GM12878 (cell line): Measurements from ENCODE around the gene FBXL5. TPM values are rescaled to one million over a fixed set of nuclear protein-coding genes. Genes with fewer than 3 reads are reported as not detected.

Experiments
- ATAC-seq: fragments of 200-7000 bp; cut with Tn5 transposase; 3 replicates; pipeline ENCODE4 v1.9.1; 2020; ENCODE audit warnings: mild to moderate bottlenecking, moderate library complexity
- BruUV-seq: library from RNA; stranded (reverse); fragments of 400-500 nt; replicated peaks from 2 replicates; lab custom pipeline; 2021; lab: Mats Ljungman, UMichigan
- CTCF ChIA-PET: fragments of 300-600 bp; sonication (Branson Sonifier 250); formaldehyde crosslinking; extraction: SDS; loops from one replicate; lab custom pipeline; 2021; ENCODE audit warnings: inconsistent platforms; lab: Yijun Ruan, JAX
- POLR2A ChIA-PET: fragments of 350-600 bp; formaldehyde crosslinking; extraction: SDS; loops from one replicate; lab custom pipeline; 2021; ENCODE audit warnings: inconsistent platforms; lab: Charles Lee
- RAD21 ChIA-PET: fragments of 300-600 bp; sonication (Branson Sonifier 250); formaldehyde crosslinking; loops from one replicate; lab custom pipeline; 2023; ENCODE audit warnings: antibody characterized with exemption; ENCODE audit not compliant: unreplicated experiment; lab: Charles Lee
- SMC1A ChIA-PET: fragments of 300-600 bp; sonication (Branson Sonifier 250); formaldehyde crosslinking; loops from one replicate; lab custom pipeline; 2023; ENCODE audit not compliant: unreplicated experiment, uncharacterized antibody; lab: Charles Lee
- DNase-seq: peaks from one replicate; pipeline ENCODE4 v3.0.0-alpha.2; 2011; ENCODE audit warnings: low read depth, low spot score
- FAIRE-seq: peaks from 3 replicates; lab custom pipeline; 2011; peaks lifted over from hg19 to GRCh38; lab: Jason Lieb, UNC
- H2AFZ ChIP-seq: 2 replicates; pipeline ENCODE4 v1.6.0; 2011; ENCODE audit warnings: low read depth, low read length, control low read depth; ENCODE audit not compliant: control insufficient read depth
- H3K27ac ChIP-seq: 2 replicates; pipeline ENCODE4 v1.5.1; 2011; ENCODE audit warnings: control low read depth; ENCODE audit not compliant: control insufficient read depth, insufficient read depth
- H3K27me3 ChIP-seq, 2 experiments: replicated peaks in 1 of 2; 2 replicates each; pipeline versions ENCODE4 v1.6.0 to v1.6.1; 2011; ENCODE audit warnings: low read length in 1 of 2; ENCODE audit not compliant: control insufficient read depth in 2 of 2, insufficient read depth in 2 of 2
- H3K36me3 ChIP-seq, 2 experiments: 2 replicates each; pipeline ENCODE4 v1.5.1; 2011; ENCODE audit warnings: low read length in 1 of 2; ENCODE audit not compliant: control insufficient read depth in 2 of 2, insufficient read depth in 2 of 2
- H3K4me1 ChIP-seq: 2 replicates; pipeline ENCODE4 v1.6.1; 2011; ENCODE audit warnings: mild to moderate bottlenecking, low read length, moderate library complexity, mixed read lengths; ENCODE audit not compliant: control insufficient read depth, insufficient read depth
- H3K4me2 ChIP-seq: 2 replicates; pipeline ENCODE4 v1.6.0; 2011; ENCODE audit warnings: control low read depth; ENCODE audit not compliant: control insufficient read depth, insufficient read depth
- H3K4me3 ChIP-seq: fragments of 200-600 bp; sonication (generic); 2 replicates; pipeline ENCODE4 v1.5.1; 2016
- H3K79me2 ChIP-seq: 2 replicates; pipeline ENCODE4 v1.6.0; 2011; ENCODE audit warnings: low read length; ENCODE audit not compliant: control insufficient read depth, insufficient read depth
- H3K9ac ChIP-seq: 2 replicates; pipeline ENCODE4 v1.8.0; 2011; ENCODE audit warnings: low read length, control low read depth, mixed read lengths; ENCODE audit not compliant: control insufficient read depth, insufficient read depth
- H3K9me3 ChIP-seq: replicated peaks from 3 replicates; pipeline ENCODE4 v1.5.1; 2011; ENCODE audit warnings: mild to moderate bottlenecking, low read length; ENCODE audit not compliant: control insufficient read depth, insufficient read depth
- H4K20me1 ChIP-seq: 2 replicates; pipeline ENCODE4 v1.6.0; 2011; ENCODE audit not compliant: control insufficient read depth, insufficient read depth
- BMI1 ChIP-seq: fragments of 450-650 bp; IDR thresholded peaks from 2 replicates; pipeline ENCODE4 v1.6.1; 2016; ENCODE audit warnings: mild to moderate bottlenecking, moderate library complexity, borderline replicate concordance
- BRCA1 ChIP-seq: IDR thresholded peaks from 2 replicates; pipeline ENCODE4 v1.6.1; 2011; ENCODE audit warnings: low read depth, low read length, improper control_type of control experiment
- CBFB ChIP-seq: IDR thresholded peaks from 2 replicates; pipeline ENCODE4 v1.6.1; 2016; ENCODE audit warnings: antibody characterized with exemption, low read depth
- EGR1 ChIP-seq, 2 experiments: IDR thresholded peaks; 1 replicate in 1 of 2; 2 replicates in 1 of 2; pipeline ENCODE4 v1.6.1; 2011 to 2012; ENCODE audit warnings: low read depth in 2 of 2, low read length in 2 of 2, borderline replicate concordance in 1 of 2, mild to moderate bottlenecking in 1 of 2, moderate library complexity in 1 of 2
- EP300 ChIP-seq, 2 experiments: fragments of 150-350 bp in 1 of 2; IDR thresholded peaks; 2 replicates each; pipeline ENCODE4 v1.6.1; 2011 to 2012; ENCODE audit warnings: low read depth in 2 of 2, low read length in 2 of 2, borderline replicate concordance in 1 of 2, improper control_type of control experiment in 1 of 2, inconsistent platforms in 1 of 2; ENCODE audit not compliant: control insufficient read depth in 1 of 2
- MXI1 ChIP-seq: fragments of 150-350 bp; IDR thresholded peaks from 2 replicates; pipeline ENCODE4 v1.6.1; 2011; ENCODE audit warnings: low read depth, mild to moderate bottlenecking, inconsistent platforms, low read length, improper control_type of control experiment
- RAD51 ChIP-seq: fragments of 450-650 bp; IDR thresholded peaks from 2 replicates; pipeline ENCODE4 v1.6.1; 2016; ENCODE audit warnings: moderate library complexity, mild to moderate bottlenecking, inconsistent platforms
- SIN3A ChIP-seq: IDR thresholded peaks from 2 replicates; pipeline ENCODE4 v1.6.1; 2012; ENCODE audit warnings: low read depth, low read length, improper control_type of control experiment
- ZNF217 ChIP-seq: fragments of 450-650 bp; IDR thresholded peaks from 2 replicates; pipeline ENCODE4 v1.6.1; 2017; ENCODE audit warnings: antibody characterized with exemption, mild to moderate bottlenecking
- WGBS: methylation state at CpG from one replicate; pipeline ENCODE4 v1.1.6; 2016; ENCODE audit warnings: low lambda C conversion rate; ENCODE audit not compliant: insufficient replicate concordance, insufficient coverage; ENCODE audit errors: missing lambda C conversion rate; 5-methylcytosine and 5-hydroxymethylcytosine counted together
- in situ Hi-C: fragments of 300-500 bp; cut with MboI; formaldehyde crosslinking; loops from 9 replicates; pipeline ENCODE4 v1.14.3; 2018; ENCODE audit warnings: mixed read lengths
- intact Hi-C: fragments of 100-400 bp; cut with micrococcal nuclease; formaldehyde crosslinking; loops from one replicate; pipeline ENCODE4 v1.14.2; 2022; ENCODE audit not compliant: unreplicated experiment
- polyA plus RNA-seq, 11 experiments: library from polyadenylated mRNA; depleted of rRNA in 4 of 11; unstranded in 6 of 11; stranded (reverse) in 5 of 11; fragments of >200 nt; fragmentation: Nextera tagmentation in 4 of 11; fragmentation: Illumina TruSeq in 1 of 11; extraction: Ambion mirVana in 4 of 11; extraction: Trizol in 1 of 11; gene quantifications; 1 replicate in 1 of 11; 2 replicates in 10 of 11; pipeline versions ENCODE4 v1.2.1 to v1.2.3, GENCODE V29; 2011 to 2016; ENCODE audit warnings: inconsistent platforms in 2 of 11, missing spikeins in 2 of 11, low read depth in 1 of 11
- total RNA-seq, 4 experiments: library from RNA; depleted of rRNA in 3 of 4; stranded (reverse); fragments of >200 nt in 3 of 4; fragmentation: Illumina TruSeq in 1 of 4; extraction: Trizol in 1 of 4; gene quantifications; 2 replicates each; pipeline versions ENCODE4 v1.2.1 to v1.2.3, GENCODE V29; 2013 to 2021
- TF ChIP-seq, protein P1 (sequence below): fragments of 450-650 bp; IDR thresholded peaks from 2 replicates; pipeline ENCODE4 v1.6.1; 2018; ENCODE audit warnings: mild to moderate bottlenecking, low read depth, moderate library complexity; ENCODE audit not compliant: partially characterized antibody
- TF ChIP-seq, protein P2 (sequence below): fragments of 450-650 bp; IDR thresholded peaks from 2 replicates; pipeline ENCODE4 v1.6.1; 2016; ENCODE audit warnings: mild to moderate bottlenecking, moderate library complexity, borderline replicate concordance
- TF ChIP-seq, protein P3 (sequence below): fragments of 450-650 bp; IDR thresholded peaks from 2 replicates; pipeline ENCODE4 v1.6.1; 2017; ENCODE audit warnings: mild to moderate bottlenecking, moderate library complexity

The FBXL5 gene
- total and polyA plus RNA-seq, 10 of the 15 experiments (the other 5 are each of a cell fraction or from before 2014, with no cell fraction given) = 10.1 to 46.2 (median 32.7) TPM

DNA sequence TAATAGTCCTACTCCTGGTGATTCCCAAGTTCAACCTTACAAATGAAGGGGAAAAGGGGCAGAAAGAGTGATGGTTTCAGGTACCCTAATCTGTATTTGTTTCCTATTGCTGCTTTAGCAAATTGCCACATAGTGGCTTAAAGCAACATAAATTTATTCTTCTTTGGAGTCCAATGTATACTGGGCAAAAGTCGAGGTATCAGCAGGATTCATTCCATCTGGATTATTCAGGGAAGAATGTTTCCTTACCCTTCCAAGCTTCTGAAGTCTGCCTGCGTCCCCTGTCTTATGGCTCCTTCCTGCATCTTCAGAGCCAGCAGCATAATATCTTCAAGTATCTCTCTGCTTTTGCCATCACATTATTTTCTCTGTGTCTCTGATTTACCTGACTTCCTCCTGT is 37.4 kb upstream of the FBXL5 start:
- no peak overlapping the region for H3K4me2 ChIP-seq
- no peaks in the 10 kb centered on the region for H3K4me1 ChIP-seq
- no peak overlapping the region for H3K4me3 ChIP-seq
- H3K27me3 ChIP-seq = no peaks in the 10 kb centered on the region
- H3K9me3 ChIP-seq = no peaks in the 10 kb centered on the region; the same call in 2 of the 3 replicates
- ChIA-PET POLR2A (no interaction called here), SMC1A (no interaction called here), RAD21 (no interaction called here), CTCF (no interaction called here)
- ATAC-seq (no peak), FAIRE-seq (no peak), DNase-seq (no peak)
- no peak overlapping the region for H3K9ac ChIP-seq
- WGBS = 91% methylated on average over 2 of the region's 2 CpGs
- no TSS peak for BruUV-seq
- intact Hi-C loops = no loop called here
- no peaks in the 10 kb centered on the region for H4K20me1 ChIP-seq
- H3K27ac ChIP-seq = no peak overlapping the region
- in situ Hi-C loops = no loop called here
- no peak overlapping the region for H2AFZ ChIP-seq
- no peaks in the 10 kb centered on the region for H3K79me2 ChIP-seq
- 0 out of 4 replicates have a peak, but pooled peaks cover 0 to 4% of the 10 kb centered on the region in 2 experiments for H3K36me3 ChIP-seq
- no peak for TF ChIP-seq BMI1
- TF ChIP-seq, protein P1, sequence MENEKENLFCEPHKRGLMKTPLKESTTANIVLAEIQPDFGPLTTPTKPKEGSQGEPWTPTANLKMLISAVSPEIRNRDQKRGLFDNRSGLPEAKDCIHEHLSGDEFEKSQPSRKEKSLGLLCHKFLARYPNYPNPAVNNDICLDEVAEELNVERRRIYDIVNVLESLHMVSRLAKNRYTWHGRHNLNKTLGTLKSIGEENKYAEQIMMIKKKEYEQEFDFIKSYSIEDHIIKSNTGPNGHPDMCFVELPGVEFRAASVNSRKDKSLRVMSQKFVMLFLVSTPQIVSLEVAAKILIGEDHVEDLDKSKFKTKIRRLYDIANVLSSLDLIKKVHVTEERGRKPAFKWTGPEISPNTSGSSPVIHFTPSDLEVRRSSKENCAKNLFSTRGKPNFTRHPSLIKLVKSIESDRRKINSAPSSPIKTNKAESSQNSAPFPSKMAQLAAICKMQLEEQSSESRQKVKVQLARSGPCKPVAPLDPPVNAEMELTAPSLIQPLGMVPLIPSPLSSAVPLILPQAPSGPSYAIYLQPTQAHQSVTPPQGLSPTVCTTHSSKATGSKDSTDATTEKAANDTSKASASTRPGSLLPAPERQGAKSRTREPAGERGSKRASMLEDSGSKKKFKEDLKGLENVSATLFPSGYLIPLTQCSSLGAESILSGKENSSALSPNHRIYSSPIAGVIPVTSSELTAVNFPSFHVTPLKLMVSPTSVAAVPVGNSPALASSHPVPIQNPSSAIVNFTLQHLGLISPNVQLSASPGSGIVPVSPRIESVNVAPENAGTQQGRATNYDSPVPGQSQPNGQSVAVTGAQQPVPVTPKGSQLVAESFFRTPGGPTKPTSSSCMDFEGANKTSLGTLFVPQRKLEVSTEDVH = no peak
- TF ChIP-seq, protein P2, sequence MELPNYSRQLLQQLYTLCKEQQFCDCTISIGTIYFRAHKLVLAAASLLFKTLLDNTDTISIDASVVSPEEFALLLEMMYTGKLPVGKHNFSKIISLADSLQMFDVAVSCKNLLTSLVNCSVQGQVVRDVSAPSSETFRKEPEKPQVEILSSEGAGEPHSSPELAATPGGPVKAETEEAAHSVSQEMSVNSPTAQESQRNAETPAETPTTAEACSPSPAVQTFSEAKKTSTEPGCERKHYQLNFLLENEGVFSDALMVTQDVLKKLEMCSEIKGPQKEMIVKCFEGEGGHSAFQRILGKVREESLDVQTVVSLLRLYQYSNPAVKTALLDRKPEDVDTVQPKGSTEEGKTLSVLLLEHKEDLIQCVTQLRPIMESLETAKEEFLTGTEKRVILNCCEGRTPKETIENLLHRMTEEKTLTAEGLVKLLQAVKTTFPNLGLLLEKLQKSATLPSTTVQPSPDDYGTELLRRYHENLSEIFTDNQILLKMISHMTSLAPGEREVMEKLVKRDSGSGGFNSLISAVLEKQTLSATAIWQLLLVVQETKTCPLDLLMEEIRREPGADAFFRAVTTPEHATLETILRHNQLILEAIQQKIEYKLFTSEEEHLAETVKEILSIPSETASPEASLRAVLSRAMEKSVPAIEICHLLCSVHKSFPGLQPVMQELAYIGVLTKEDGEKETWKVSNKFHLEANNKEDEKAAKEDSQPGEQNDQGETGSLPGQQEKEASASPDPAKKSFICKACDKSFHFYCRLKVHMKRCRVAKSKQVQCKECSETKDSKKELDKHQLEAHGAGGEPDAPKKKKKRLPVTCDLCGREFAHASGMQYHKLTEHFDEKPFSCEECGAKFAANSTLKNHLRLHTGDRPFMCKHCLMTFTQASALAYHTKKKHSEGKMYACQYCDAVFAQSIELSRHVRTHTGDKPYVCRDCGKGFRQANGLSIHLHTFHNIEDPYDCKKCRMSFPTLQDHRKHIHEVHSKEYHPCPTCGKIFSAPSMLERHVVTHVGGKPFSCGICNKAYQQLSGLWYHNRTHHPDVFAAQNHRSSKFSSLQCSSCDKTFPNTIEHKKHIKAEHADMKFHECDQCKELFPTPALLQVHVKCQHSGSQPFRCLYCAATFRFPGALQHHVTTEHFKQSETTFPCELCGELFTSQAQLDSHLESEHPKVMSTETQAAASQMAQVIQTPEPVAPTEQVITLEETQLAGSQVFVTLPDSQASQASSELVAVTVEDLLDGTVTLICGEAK = no peak
- TF ChIP-seq CBFB = no peak
- TF ChIP-seq ZNF217 = no peak
- TF ChIP-seq BRCA1 = no peak
- no peak for TF ChIP-seq MXI1
- no peak for TF ChIP-seq EGR1 (IDR thresholded peaks at IDR 0.05; ENCODE audit: borderline replicate concordance in 1 of 2, low read depth in 2 of 2, low read length in 2 of 2)
- TF ChIP-seq RAD51 = no peak
- no peak for TF ChIP-seq SIN3A
- TF ChIP-seq, protein P3, sequence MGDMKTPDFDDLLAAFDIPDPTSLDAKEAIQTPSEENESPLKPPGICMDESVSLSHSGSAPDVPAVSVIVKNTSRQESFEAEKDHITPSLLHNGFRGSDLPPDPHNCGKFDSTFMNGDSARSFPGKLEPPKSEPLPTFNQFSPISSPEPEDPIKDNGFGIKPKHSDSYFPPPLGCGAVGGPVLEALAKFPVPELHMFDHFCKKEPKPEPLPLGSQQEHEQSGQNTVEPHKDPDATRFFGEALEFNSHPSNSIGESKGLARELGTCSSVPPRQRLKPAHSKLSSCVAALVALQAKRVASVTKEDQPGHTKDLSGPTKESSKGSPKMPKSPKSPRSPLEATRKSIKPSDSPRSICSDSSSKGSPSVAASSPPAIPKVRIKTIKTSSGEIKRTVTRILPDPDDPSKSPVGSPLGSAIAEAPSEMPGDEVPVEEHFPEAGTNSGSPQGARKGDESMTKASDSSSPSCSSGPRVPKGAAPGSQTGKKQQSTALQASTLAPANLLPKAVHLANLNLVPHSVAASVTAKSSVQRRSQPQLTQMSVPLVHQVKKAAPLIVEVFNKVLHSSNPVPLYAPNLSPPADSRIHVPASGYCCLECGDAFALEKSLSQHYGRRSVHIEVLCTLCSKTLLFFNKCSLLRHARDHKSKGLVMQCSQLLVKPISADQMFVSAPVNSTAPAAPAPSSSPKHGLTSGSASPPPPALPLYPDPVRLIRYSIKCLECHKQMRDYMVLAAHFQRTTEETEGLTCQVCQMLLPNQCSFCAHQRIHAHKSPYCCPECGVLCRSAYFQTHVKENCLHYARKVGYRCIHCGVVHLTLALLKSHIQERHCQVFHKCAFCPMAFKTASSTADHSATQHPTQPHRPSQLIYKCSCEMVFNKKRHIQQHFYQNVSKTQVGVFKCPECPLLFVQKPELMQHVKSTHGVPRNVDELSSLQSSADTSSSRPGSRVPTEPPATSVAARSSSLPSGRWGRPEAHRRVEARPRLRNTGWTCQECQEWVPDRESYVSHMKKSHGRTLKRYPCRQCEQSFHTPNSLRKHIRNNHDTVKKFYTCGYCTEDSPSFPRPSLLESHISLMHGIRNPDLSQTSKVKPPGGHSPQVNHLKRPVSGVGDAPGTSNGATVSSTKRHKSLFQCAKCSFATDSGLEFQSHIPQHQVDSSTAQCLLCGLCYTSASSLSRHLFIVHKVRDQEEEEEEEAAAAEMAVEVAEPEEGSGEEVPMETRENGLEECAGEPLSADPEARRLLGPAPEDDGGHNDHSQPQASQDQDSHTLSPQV = no peak
- no peak for TF ChIP-seq EP300 (IDR thresholded peaks at IDR 0.05; ENCODE audit: borderline replicate concordance in 1 of 2, control insufficient read depth in 1 of 2, low read depth in 2 of 2, low read length in 2 of 2)
- TF ChIP-seq, all 136 proteins: peak for 0
